DOHH2 (cell line): ENCODE measurements around the gene AGGF1.
"Not testable (repeated sequence)": the region's sequence is repeated elsewhere in the genome, so short reads cannot be mapped to it uniquely, and the experiment has no call there.

Experiments used
- H3F3A ChIP-seq: fragments of 200-600 bp; sonication (generic), shearing (Covaris generic); 2 replicates; pipeline ENCODE4 v1.6.0; 2016; ENCODE audit warnings: antibody characterized with exemption, mild to moderate bottlenecking; ENCODE audit not compliant: control insufficient read depth, insufficient read depth
- H3K27ac ChIP-seq: fragments of 200-600 bp; sonication (generic); 2 replicates; pipeline ENCODE4 v1.5.1; 2014; ENCODE audit warnings: low read depth, mild to moderate bottlenecking, low read length, moderate library complexity
- H3K27me3 ChIP-seq: fragments of 200-600 bp; sonication (generic); 2 replicates; pipeline ENCODE4 v1.6.1; 2014; ENCODE audit warnings: mild to moderate bottlenecking, low read length, mixed read lengths; ENCODE audit not compliant: control insufficient read depth
- H3K36me3 ChIP-seq: fragments of 200-600 bp; sonication (generic); 2 replicates; pipeline ENCODE4 v1.6.1; 2014; ENCODE audit warnings: mild to moderate bottlenecking, low read length, moderate library complexity, mixed read lengths; ENCODE audit not compliant: control insufficient read depth
- H3K4me1 ChIP-seq: fragments of 200-600 bp; sonication (generic); 2 replicates; pipeline ENCODE4 v1.6.1; 2014; ENCODE audit warnings: mild to moderate bottlenecking, low read length, mixed read lengths; ENCODE audit not compliant: control insufficient read depth
- H3K4me2 ChIP-seq: fragments of 200-600 bp; sonication (generic); 2 replicates; pipeline ENCODE4 v1.6.0; 2014; ENCODE audit warnings: mild to moderate bottlenecking, low read length, moderate library complexity
- H3K4me3 ChIP-seq: fragments of 200-600 bp; sonication (generic); 2 replicates; pipeline ENCODE4 v1.5.1; 2014; ENCODE audit warnings: mild to moderate bottlenecking, low read length, mixed read lengths
- H3K79me2 ChIP-seq: fragments of 200-600 bp; sonication (generic); 2 replicates; pipeline ENCODE4 v1.6.1; 2014; ENCODE audit warnings: mild to moderate bottlenecking, low read length, mixed read lengths; ENCODE audit not compliant: control insufficient read depth
- H3K9me2 ChIP-seq: fragments of 200-600 bp; sonication (generic); replicated peaks from 2 replicates; pipeline ENCODE4 v1.6.1; 2014; ENCODE audit warnings: mild to moderate bottlenecking, low read length, mixed read lengths; ENCODE audit not compliant: control insufficient read depth
- H3K9me3 ChIP-seq: fragments of 200-600 bp; sonication (generic); 2 replicates; pipeline ENCODE4 v1.6.1; 2014; ENCODE audit warnings: antibody characterized with exemption, low read length, mixed read lengths; ENCODE audit not compliant: control insufficient read depth, insufficient read depth
- H4K20me1 ChIP-seq: fragments of 200-600 bp; sonication (generic); 2 replicates; pipeline ENCODE4 v1.6.0; 2014; ENCODE audit warnings: low read depth, mild to moderate bottlenecking, antibody characterized with exemption, low read length, moderate library complexity; ENCODE audit not compliant: control insufficient read depth, insufficient read depth
- EZH2phosphoT487 ChIP-seq: fragments of 200-600 bp; sonication (generic); IDR thresholded peaks from 2 replicates; pipeline ENCODE4 v1.6.1; 2017; ENCODE audit warnings: borderline replicate concordance, mild to moderate bottlenecking, antibody characterized with exemption, low read length, moderate library complexity, mixed read lengths
- TF ChIP-seq, protein P1 (sequence below): fragments of 200-600 bp; sonication (generic); IDR thresholded peaks from one replicate; pipeline ENCODE4 v1.5.1; 2014; ENCODE audit warnings: antibody characterized with exemption, mild to moderate bottlenecking, low read depth, low read length; ENCODE audit not compliant: poor library complexity, severe bottlenecking

The AGGF1 gene

DNA sequence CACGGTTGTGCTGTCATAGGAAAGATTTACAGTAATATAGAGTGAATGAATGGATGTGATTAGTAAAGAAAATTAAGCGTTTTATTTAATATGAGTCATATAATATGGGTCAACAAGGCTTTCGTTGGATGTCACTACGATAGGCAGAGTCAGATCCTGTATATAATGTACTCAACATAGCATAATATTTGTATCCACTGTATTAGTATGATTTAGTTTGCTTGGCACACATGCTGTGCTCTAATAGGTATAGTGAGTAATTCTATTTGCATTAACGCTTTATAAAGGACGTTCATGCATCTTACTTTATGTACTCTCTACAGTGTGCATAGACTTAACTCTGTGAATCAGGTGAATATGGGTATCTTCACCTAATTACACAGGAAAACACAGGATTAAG is 35.9 kb upstream of the AGGF1 start:
- no peak overlapping the region for H3K4me3 ChIP-seq
- H3K9me3 ChIP-seq, result no peaks in the 10 kb centered on the region
- H3K27me3 ChIP-seq, result no peaks in the 10 kb centered on the region
- no peak overlapping the region for H3K4me2 ChIP-seq
- H3F3A ChIP-seq, result no peaks in the 10 kb centered on the region
- no peaks in the 10 kb centered on the region for H3K9me2 ChIP-seq
- H4K20me1 ChIP-seq, result no peaks in the 10 kb centered on the region
- no peaks in the 10 kb centered on the region for H3K36me3 ChIP-seq
- TF ChIP-seq EZH2phosphoT487, result no peak
- TF ChIP-seq, protein P1, sequence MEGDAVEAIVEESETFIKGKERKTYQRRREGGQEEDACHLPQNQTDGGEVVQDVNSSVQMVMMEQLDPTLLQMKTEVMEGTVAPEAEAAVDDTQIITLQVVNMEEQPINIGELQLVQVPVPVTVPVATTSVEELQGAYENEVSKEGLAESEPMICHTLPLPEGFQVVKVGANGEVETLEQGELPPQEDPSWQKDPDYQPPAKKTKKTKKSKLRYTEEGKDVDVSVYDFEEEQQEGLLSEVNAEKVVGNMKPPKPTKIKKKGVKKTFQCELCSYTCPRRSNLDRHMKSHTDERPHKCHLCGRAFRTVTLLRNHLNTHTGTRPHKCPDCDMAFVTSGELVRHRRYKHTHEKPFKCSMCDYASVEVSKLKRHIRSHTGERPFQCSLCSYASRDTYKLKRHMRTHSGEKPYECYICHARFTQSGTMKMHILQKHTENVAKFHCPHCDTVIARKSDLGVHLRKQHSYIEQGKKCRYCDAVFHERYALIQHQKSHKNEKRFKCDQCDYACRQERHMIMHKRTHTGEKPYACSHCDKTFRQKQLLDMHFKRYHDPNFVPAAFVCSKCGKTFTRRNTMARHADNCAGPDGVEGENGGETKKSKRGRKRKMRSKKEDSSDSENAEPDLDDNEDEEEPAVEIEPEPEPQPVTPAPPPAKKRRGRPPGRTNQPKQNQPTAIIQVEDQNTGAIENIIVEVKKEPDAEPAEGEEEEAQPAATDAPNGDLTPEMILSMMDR, result no peak
- no peaks in the 10 kb centered on the region for H3K79me2 ChIP-seq
- H3K27ac ChIP-seq, result no peak overlapping the region
- no peaks in the 10 kb centered on the region for H3K4me1 ChIP-seq

DNA sequence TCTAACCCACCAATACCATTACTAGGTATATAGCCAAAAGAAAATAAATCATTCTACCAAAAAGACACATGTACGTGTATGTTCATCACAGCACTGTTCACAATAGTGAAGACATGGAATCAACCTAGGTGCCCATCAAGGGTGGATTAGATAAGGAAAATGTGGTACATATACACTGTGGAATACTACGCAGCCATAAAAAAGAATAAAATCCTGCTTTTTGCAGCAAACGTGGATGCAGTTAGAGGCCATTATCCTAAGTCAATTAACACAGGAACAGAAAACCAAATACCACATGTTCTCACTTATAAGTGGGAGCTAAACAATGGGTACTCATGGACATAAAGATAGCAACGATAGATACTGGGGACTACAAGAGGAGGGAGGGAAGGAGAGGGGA is 32.0 kb upstream of the AGGF1 start:
- not testable (repeated sequence) for H3F3A ChIP-seq, H3K36me3 ChIP-seq, H3K4me2 ChIP-seq, H3K27ac ChIP-seq, H3K27me3 ChIP-seq, H3K4me3 ChIP-seq, H3K79me2 ChIP-seq, H4K20me1 ChIP-seq, H3K4me1 ChIP-seq, H3K9me2 ChIP-seq, H3K9me3 ChIP-seq

DNA sequence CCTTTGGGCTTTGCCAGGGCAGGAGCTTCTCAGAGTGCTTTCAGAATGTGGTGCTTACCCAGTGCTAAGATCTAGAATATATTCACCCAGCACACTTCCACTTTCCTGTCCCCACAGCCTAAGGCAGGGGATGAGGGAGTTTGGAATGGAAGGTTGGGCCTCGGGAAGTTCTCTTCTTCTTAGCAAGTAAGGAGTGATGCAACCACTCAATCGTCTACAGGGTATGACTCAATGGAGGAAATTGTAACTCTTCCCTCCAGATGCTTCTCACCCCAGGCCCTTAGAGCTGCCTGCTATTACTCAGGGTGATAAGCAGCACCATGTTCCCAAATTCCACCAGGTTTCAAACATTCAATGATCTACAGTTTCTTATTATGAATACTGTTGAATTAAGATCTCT is 30.8 kb upstream of the AGGF1 start:
- Histone ChIP-seq H3K4me2 (no peak overlapping the region), H3K27ac (no peak overlapping the region), H3K4me3 (no peak overlapping the region), H3K9me2 (no peaks in the 10 kb centered on the region), H3K36me3 (no peaks in the 10 kb centered on the region), H3F3A (no peaks in the 10 kb centered on the region), H3K27me3 (no peaks in the 10 kb centered on the region), H3K9me3 (no peaks in the 10 kb centered on the region), H3K4me1 (no peaks in the 10 kb centered on the region), H3K79me2 (no peaks in the 10 kb centered on the region), H4K20me1 (no peaks in the 10 kb centered on the region)
- TF ChIP-seq, protein P1, result no peak
- no peak for TF ChIP-seq EZH2phosphoT487

DNA sequence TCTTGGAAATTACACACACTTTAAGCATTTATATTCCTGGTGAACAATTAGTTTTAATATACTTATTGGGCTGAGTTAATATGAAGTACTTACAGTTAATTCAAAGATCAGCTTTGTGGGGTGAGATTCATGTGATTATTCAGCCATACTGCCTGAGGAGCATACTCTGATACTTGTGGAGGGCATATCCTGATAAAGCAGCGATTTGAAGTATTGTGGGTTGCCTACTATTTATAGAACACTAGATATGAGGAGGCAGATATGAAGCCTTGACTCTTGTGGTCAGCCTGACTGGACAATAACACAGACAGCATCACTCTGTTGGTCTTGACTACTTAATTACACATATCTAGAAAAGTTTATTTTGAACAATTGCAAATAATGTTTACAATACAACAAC is 27.0 kb upstream of the AGGF1 start:
- TF ChIP-seq, protein P1, result no peak
- no peaks in the 10 kb centered on the region for H4K20me1 ChIP-seq
- H3K4me3 ChIP-seq, result no peak overlapping the region
- H3K4me1 ChIP-seq, result no peaks in the 10 kb centered on the region
- H3K27ac ChIP-seq, result no peak overlapping the region
- no peaks in the 10 kb centered on the region for H3K9me3 ChIP-seq
- no peaks in the 10 kb centered on the region for H3K79me2 ChIP-seq
- H3F3A ChIP-seq, result no peaks in the 10 kb centered on the region
- H3K9me2 ChIP-seq, result no peaks in the 10 kb centered on the region
- H3K4me2 ChIP-seq, result no peak overlapping the region
- H3K36me3 ChIP-seq, result no peaks in the 10 kb centered on the region
- no peaks in the 10 kb centered on the region for H3K27me3 ChIP-seq
